WTC11 (cell line): ENCODE data around the gene CDH13. TPM values are rescaled to one million over a fixed set of nuclear protein-coding genes. Genes with fewer than 3 reads are reported as not detected.

Experiments used
- ARID4B ChIP-seq: sonication (generic); formaldehyde crosslinking; IDR thresholded peaks from 2 replicates; pipeline ENCODE4 v1.8.0; 2023; ENCODE audit warnings: missing genetic modification reagents, mild to moderate bottlenecking, borderline replicate concordance
- ATF6 ChIP-seq: sonication (generic); formaldehyde crosslinking; IDR thresholded peaks from 2 replicates; pipeline ENCODE4 v1.8.1; 2023; ENCODE audit warnings: mild to moderate bottlenecking, missing genetic modification reagents
- CREM ChIP-seq: sonication (generic); formaldehyde crosslinking; IDR thresholded peaks from 2 replicates; pipeline ENCODE4 v1.8.1; 2022; ENCODE audit warnings: mild to moderate bottlenecking, missing genetic modification reagents, moderate library complexity
- ELF4 ChIP-seq: sonication (generic); formaldehyde crosslinking; IDR thresholded peaks from 2 replicates; pipeline ENCODE4 v1.8.1; 2022; ENCODE audit warnings: low read depth, mild to moderate bottlenecking, moderate library complexity, missing genetic modification reagents
- ESRRA ChIP-seq: sonication (generic); formaldehyde crosslinking; IDR thresholded peaks from 2 replicates; pipeline ENCODE4 v1.8.1; 2022; ENCODE audit warnings: mild to moderate bottlenecking, missing genetic modification reagents, borderline replicate concordance
- ETV6 ChIP-seq: sonication (generic); formaldehyde crosslinking; IDR thresholded peaks from 2 replicates; pipeline ENCODE4 v1.8.1; 2022; ENCODE audit warnings: mild to moderate bottlenecking, missing genetic modification reagents
- FOXP1 ChIP-seq: sonication (generic); formaldehyde crosslinking; IDR thresholded peaks from 2 replicates; pipeline ENCODE4 v1.8.0; 2022; ENCODE audit warnings: missing genetic modification reagents, mild to moderate bottlenecking, moderate library complexity, borderline replicate concordance
- JUN ChIP-seq: sonication (generic); formaldehyde crosslinking; IDR thresholded peaks from 2 replicates; pipeline ENCODE4 v1.8.0; 2023; ENCODE audit warnings: mild to moderate bottlenecking, missing genetic modification reagents
- MXD4 ChIP-seq: fragments of 250-450 bp; sonication (Bioruptor Pico); IDR thresholded peaks from 2 replicates; pipeline ENCODE4 v1.8.0; 2021; ENCODE audit warnings: mild to moderate bottlenecking, moderate library complexity, borderline replicate concordance
- SOX15 ChIP-seq: fragments of 250-450 bp; sonication (Bioruptor Pico); IDR thresholded peaks from 2 replicates; pipeline ENCODE4 v1.9.0; 2021; ENCODE audit warnings: mild to moderate bottlenecking
- SP1 ChIP-seq: sonication (generic); formaldehyde crosslinking; conservative IDR thresholded peaks from 2 replicates; pipeline ENCODE4 v1.8.1; 2022; ENCODE audit warnings: missing genetic modification reagents
- ZNF219 ChIP-seq: sonication (generic); formaldehyde crosslinking; IDR thresholded peaks from 2 replicates; pipeline ENCODE4 v1.8.0; 2023; ENCODE audit warnings: missing genetic modification reagents, mild to moderate bottlenecking, borderline replicate concordance
- ZNF396 ChIP-seq: fragments of 250-450 bp; sonication (Bioruptor Pico); IDR thresholded peaks from 2 replicates; pipeline ENCODE4 v1.8.0; 2021; ENCODE audit warnings: mild to moderate bottlenecking, moderate library complexity, borderline replicate concordance
- ZSCAN18 ChIP-seq: fragments of 250-450 bp; sonication (Bioruptor Pico); IDR thresholded peaks from 2 replicates; pipeline ENCODE4 v2.1.2; 2022; ENCODE audit warnings: mild to moderate bottlenecking, moderate library complexity
- total RNA-seq: library from RNA; stranded (reverse); gene quantifications from 3 replicates; pipeline ENCODE4 v1.2.3, GENCODE V29; 2021
- TF ChIP-seq, protein P1 (sequence below): fragments of 250-450 bp; sonication (Bioruptor Pico); conservative IDR thresholded peaks from 2 replicates; pipeline ENCODE4 v1.9.0; 2021; ENCODE audit warnings: mild to moderate bottlenecking
- TF ChIP-seq, protein P2 (sequence below): fragments of 250-450 bp; sonication (Bioruptor Pico); IDR thresholded peaks from 2 replicates; pipeline ENCODE4 v1.9.0; 2021; ENCODE audit warnings: mild to moderate bottlenecking, borderline replicate concordance

CDH13 gene
- total RNA-seq, 1 experiment from 2014 or later, result 0.81 TPM

DNA sequence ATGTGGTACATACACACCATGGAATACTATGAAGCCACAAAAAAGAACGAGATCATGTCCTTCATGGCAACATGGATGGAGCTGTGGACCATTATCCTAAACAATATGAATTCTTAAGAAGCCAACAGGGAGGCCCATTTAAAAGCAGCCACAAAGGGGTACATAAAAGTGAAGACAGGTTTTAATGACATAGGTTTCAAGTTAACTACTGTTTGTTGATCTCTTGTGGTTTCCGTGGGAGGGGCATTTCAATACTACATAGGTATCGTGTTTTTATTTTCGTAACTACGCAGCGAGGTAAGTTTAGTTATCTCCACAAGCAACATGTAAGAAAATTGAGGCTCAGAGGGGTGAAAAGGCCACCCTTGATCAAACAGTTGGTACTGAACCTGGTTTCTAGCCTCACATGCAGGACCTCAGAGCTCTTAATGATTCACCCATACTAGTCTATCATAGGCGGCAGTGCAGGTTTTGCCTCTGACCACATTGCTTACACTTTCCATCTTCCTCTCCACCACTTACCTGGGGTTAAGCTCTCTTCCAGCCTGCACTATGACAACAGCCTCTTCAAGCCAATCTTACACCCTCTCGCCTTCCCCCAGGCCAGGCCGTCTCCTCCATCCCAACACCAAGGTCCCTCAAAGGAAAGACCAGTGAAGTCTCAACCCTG, 646.9 kb downstream of the CDH13 start (continued):
- TF ChIP-seq ELF4 (CRISPR knock-in tag) (no peak), ZNF396 (CRISPR knock-in tag) (no peak), ARID4B (CRISPR knock-in tag) (no peak), FOXP1 (CRISPR knock-in tag) (no peak), ZSCAN18 (no peak), SOX15 (no peak), ATF6 (CRISPR knock-in tag) (no peak), CREM (no peak), MXD4 (no peak), ETV6 (no peak), ZNF219 (CRISPR knock-in tag) (no peak), JUN (CRISPR knock-in tag) (no peak), ESRRA (CRISPR knock-in tag) (no peak), SP1 (CRISPR knock-in tag) (no peak)
- TF ChIP-seq, protein P1, sequence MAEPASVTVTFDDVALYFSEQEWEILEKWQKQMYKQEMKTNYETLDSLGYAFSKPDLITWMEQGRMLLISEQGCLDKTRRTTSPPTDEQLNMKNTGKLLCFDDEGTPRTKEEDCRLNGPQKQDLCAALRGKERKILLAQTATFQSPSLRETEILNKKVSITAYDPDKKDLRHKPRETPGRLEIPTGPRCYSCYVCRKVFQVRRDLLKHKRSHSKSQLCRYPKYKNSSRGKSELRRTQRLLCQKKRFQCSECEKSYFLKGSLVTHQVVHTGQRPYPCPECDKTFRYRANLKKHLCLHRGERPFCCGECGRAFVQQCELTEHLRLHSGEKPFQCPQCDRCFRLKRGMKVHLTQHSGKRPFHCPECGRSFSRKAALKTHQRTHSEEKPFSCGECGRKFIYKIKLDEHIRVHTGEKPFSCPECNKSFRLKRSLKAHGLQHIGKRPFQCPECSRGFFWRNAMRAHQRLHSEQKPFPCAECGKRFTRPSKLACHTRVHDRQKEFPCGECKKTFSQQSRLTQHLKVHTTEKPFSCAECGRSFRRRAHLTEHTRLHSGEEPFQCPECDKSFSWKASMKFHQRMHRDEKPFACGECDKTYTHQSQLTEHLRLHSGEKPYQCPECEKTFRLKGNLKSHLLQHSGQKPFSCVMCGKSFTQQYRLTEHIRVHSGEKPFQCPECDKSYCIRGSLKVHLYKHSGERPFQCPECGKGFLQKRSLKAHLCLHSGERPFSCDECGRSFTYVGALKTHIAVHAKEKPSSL (CRISPR knock-in tag), result no peak
- TF ChIP-seq, protein P2, sequence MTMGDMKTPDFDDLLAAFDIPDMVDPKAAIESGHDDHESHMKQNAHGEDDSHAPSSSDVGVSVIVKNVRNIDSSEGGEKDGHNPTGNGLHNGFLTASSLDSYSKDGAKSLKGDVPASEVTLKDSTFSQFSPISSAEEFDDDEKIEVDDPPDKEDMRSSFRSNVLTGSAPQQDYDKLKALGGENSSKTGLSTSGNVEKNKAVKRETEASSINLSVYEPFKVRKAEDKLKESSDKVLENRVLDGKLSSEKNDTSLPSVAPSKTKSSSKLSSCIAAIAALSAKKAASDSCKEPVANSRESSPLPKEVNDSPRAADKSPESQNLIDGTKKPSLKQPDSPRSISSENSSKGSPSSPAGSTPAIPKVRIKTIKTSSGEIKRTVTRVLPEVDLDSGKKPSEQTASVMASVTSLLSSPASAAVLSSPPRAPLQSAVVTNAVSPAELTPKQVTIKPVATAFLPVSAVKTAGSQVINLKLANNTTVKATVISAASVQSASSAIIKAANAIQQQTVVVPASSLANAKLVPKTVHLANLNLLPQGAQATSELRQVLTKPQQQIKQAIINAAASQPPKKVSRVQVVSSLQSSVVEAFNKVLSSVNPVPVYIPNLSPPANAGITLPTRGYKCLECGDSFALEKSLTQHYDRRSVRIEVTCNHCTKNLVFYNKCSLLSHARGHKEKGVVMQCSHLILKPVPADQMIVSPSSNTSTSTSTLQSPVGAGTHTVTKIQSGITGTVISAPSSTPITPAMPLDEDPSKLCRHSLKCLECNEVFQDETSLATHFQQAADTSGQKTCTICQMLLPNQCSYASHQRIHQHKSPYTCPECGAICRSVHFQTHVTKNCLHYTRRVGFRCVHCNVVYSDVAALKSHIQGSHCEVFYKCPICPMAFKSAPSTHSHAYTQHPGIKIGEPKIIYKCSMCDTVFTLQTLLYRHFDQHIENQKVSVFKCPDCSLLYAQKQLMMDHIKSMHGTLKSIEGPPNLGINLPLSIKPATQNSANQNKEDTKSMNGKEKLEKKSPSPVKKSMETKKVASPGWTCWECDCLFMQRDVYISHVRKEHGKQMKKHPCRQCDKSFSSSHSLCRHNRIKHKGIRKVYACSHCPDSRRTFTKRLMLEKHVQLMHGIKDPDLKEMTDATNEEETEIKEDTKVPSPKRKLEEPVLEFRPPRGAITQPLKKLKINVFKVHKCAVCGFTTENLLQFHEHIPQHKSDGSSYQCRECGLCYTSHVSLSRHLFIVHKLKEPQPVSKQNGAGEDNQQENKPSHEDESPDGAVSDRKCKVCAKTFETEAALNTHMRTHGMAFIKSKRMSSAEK, result no peak
